Raji (cell line): ENCODE results near the gene ART4.

ENCODE experiments used
- POLR2A ChIP-seq: IDR thresholded peaks from 2 replicates; pipeline ENCODE4 v1.6.1; 2011; ENCODE audit warnings: low read depth, low read length, control low read depth; ENCODE audit not compliant: insufficient read depth

Gene ART4

GRCh38 chr12:14860490-14860889 lies 17.2 kb upstream of the ART4 start:
- TF ChIP-seq POLR2A, result no peak

DNA sequence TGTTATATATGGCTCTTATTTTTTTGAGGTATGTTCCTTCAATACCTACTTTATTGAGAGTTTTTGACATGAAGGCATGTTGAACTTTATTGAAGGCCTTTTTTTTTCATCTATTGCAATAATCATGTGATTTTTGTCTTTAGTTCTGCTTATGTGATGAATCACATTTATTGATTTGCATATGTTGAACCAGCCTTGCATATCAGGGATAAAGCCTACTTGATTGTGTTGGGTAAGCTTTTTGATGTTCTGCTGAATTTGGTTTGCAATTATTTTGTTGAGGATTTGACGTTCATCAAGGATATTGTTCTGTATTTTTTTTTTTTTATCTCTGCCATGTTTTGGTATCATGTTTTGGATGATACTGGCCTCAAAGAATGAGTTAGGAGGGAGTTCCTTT lies 15.2 kb upstream of the ART4 start:
- TF ChIP-seq POLR2A, result no peak

DNA sequence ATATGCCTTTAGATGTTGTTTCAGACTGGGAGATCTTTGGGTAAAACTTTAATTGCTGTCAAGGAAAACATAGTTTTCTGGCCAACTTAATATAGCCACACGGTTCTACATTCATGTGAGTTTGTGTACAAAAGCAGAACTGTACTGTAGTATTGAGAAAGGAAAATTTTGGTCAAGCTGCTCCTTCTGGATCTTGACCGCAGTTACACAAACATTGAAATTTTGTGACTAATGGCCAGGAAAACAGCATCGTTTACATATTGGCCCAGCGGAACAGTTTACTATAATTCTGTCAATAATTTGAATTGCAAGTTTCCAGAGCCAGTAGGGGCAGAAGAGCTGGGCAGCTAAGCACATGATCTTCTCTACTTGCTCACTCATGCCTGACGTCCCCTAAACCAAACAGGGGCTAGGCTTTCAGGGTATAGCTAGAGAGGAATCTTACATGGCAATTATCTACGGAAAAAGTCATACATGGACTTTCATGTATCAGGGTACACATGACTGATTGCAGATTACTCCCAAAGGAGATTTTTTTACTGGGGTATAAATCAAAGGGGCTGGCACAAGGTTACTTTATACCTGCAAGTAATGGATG lies 11.4 kb upstream of the ART4 start:
- no peak for TF ChIP-seq POLR2A

DNA sequence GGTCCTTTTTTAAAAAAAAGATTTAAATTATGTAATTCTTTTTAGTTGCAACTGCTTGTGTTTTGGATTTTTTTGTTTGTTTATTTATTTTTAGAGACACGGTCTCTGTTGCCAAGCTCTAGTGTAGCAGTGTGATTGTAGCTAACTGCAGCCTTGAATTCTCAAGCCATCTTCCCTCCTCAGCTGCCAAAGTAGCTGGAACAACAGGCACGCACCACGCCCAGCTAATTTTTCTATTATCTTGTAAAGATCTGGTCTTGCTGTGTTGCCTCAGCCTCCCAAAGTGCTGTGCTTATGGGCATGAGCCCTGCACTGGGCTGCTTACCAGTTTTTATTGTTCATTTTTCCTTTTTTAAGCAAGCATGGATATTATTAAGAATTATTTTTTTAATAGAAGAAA lies 10.6 kb upstream of the ART4 start:
- no peak for TF ChIP-seq POLR2A

DNA sequence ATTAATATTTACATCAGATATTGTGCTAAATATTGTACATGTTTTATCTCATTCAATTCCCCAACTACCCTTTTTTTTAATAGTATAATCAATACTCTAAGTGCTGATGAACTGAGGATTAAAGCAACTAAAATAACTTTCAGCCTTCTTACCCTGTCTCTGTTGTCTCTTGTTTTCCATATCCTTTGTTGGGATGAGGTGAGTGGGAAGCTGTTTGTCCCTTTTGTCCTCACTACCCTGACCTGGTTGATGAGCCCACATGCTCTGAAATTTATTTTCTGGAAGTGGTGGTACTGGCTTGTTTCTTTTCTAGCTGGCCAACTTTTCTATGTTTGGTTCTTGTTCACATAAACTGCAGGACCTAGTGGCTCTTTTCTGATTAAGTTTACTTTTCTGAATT lies 9.6 kb upstream of the ART4 start:
- TF ChIP-seq POLR2A, result no peak

DNA sequence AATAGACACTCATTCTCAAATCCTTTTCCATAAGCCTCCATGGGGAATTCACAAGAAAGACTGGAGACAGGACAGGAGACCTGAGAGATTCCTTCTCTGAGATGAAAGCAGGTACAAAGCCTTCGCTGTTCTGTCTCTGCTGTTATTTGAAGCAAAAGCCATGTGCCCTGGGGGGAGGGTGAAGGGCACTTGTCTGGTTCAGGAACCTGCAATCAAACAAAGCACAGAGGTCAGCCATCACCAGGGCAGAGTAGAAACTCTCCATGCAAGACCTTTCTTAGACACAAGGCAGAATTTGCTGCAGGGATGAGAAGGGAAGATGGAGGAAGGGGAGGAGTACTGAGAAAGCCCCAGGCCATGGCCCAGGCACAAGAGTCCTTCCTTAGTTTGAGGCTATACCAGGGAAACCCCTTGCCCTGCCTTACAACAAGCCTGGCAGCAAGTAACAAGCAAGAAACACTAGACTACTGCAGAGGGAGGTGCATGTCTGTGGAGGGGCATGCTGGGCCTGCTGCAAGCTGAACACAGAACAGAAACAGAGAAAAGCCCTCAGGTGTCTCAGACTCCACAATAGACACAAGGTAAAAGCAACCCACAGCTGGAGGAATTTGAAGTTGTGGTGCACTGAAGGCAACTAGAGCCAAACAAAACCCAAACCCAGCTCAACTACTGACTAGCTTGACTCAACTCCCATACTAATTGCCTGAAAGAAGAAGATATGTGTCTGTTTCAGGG lies 7.8 kb upstream of the ART4 start:
- no peak for TF ChIP-seq POLR2A

DNA sequence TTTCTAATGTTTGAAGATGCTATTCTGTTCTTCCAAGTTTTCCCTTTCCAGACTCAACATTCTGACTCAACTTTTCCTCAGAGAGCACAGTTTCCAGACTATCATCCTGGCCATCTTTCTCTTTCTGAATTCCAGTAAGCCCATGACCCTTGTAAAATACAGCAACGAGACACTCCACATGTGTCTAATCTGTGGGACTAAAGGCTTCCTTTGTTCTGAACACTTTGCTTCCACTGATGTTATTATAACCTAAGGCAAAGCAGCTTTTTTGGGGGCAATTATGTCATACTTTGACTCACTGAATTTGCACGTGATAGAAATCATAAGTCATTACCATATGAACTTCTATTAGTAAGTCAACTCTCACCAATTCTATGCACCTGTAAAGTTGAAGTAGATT lies 6.3 kb upstream of the ART4 start:
- TF ChIP-seq POLR2A, result no peak

- no peak for TF ChIP-seq POLR2A
These were observed 3.7 kb upstream of the ART4 start for GRCh38 chr12:14846876-14847580.

GRCh38 chr12:14846042-14846587 lies 2.8 kb upstream of the ART4 start:
- no peak for TF ChIP-seq POLR2A

GRCh38 chr12:14845350-14845750 lies 2.0 kb upstream of the ART4 start:
- no peak for TF ChIP-seq POLR2A

- TF ChIP-seq POLR2A, result no peak
These were observed 1.1 kb upstream of the ART4 start for GRCh38 chr12:14844401-14844800.

- no peak for TF ChIP-seq POLR2A
These were observed 1.0 kb downstream of the ART4 start for GRCh38 chr12:14842315-14842714.

GRCh38 chr12:14841761-14842160 lies 1.6 kb downstream of the ART4 start:
- TF ChIP-seq POLR2A, result no peak

DNA sequence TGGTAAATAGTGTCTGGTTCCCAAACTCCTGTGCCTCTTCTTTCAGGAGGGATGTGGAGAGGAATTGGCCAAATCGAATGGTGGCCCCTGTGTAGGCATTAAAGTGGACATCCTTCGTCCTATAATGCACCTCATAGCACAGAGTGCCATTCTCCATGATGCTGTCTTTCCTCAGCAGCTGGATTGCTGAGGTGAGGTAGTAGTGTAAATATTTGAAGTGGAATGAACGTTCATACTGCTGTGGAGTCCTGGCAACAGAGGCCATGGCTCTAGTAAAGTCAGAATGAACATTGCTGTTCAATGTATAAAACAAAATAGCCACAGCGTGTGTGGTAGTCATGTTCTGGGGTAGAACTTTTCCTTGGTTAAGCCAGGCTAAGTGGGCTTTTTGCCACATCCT lies 2.7 kb downstream of the ART4 start:
- TF ChIP-seq POLR2A, result no peak

- TF ChIP-seq POLR2A, result no peak
These were observed 4.1 kb downstream of the ART4 start for GRCh38 chr12:14839262-14839661.
